ENCODE results near the gene GALNT9. TPM values are rescaled to one million over a fixed set of nuclear protein-coding genes. Genes with fewer than 3 reads are reported as not detected.

Gene GALNT9
- total RNA-seq, 1 experiment from 2014 or later = 2.6 TPM

DNA sequence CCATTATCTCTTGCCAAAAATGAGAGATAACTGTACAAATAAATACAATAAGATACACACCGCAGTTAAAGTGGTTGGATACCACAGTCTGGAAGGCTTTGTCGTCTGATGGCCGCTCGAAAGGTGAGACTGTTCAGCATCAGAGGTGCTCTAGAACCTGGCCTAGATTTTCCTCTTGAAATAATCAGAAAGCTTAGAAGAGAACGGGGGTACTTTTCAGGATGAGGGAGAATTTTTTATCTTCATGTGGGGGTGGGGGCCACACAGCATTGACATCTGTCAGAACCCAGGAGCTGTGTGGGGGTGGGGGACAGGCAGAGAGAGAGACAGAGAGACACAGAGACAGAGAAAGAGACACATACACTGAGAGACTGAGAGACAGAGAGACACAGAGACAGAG is 90.5 kb downstream of the GALNT9 start:
- Histone ChIP-seq H3K4me3 (replicated peaks in 1 of 2; ENCODE audit: low read depth in 1 of 2, low read length in 2 of 2) (no peak overlapping the region), H3K9ac (ENCODE audit: low read length) (no peak overlapping the region), H3K36me3 (ENCODE audit: control insufficient read depth in 1 of 2, insufficient read depth in 2 of 2, low read length in 2 of 2) (no peaks in the 10 kb centered on the region), H2AFZ (ENCODE audit: low read depth, low read length, poor library complexity, severe bottlenecking) (peak overlapping the region; percentile 16), H3K9me3 (ENCODE audit: control insufficient read depth in 1 of 2, insufficient read depth in 1 of 2, low read depth in 1 of 2, low read length in 2 of 2) (no peaks in the 10 kb centered on the region), H3K4me2 (ENCODE audit: low read length) (no peak overlapping the region), H3K4me1 (ENCODE audit: control insufficient read depth in 1 of 2, insufficient read depth in 2 of 2, low read length in 2 of 2) (peaks cover 0 to 4% of the 10 kb centered on the region in 2 experiments; a peak in 1 of 4 replicates), H3K27me3 (ENCODE audit: insufficient read depth, low read length) (no peaks in the 10 kb centered on the region), H3K9me2 (ENCODE audit: insufficient read depth) (no peaks in the 10 kb centered on the region), H3K79me2 (ENCODE audit: insufficient read depth, low read length) (no peaks in the 10 kb centered on the region), H4K20me1 (ENCODE audit: insufficient read depth) (no peaks in the 10 kb centered on the region), H3K27ac (ENCODE audit: low read depth, low read length) (no peak overlapping the region)
- no TSS peak for BruUV-seq (replicated peaks)
- DNase-seq (ENCODE audit: low read depth, low spot score) = no peak
- 0 out of 2 replicates have a peak, but pooled peaks have one; percentile 18 for ATAC-seq
- ChIA-PET CTCF (no interaction called here), POLR2A (no interaction called here), RAD21 (ENCODE audit: low non-redundant PET in 1 of 2, low total read pairs in 2 of 2, uncharacterized antibody in 2 of 2, unreplicated experiment in 2 of 2) (no interaction called here)
- TF ChIP-seq JUND (IDR thresholded peaks at IDR 0.05) = no peak
- TF ChIP-seq ZFX (IDR thresholded peaks at IDR 0.05) = no peak
- TF ChIP-seq, protein P1, sequence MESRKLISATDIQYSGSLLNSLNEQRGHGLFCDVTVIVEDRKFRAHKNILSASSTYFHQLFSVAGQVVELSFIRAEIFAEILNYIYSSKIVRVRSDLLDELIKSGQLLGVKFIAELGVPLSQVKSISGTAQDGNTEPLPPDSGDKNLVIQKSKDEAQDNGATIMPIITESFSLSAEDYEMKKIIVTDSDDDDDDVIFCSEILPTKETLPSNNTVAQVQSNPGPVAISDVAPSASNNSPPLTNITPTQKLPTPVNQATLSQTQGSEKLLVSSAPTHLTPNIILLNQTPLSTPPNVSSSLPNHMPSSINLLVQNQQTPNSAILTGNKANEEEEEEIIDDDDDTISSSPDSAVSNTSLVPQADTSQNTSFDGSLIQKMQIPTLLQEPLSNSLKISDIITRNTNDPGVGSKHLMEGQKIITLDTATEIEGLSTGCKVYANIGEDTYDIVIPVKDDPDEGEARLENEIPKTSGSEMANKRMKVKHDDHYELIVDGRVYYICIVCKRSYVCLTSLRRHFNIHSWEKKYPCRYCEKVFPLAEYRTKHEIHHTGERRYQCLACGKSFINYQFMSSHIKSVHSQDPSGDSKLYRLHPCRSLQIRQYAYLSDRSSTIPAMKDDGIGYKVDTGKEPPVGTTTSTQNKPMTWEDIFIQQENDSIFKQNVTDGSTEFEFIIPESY (IDR thresholded peaks at IDR 0.05; ENCODE audit: extremely low read depth, insufficient replicate concordance, low read length) = no peak
- TF ChIP-seq YY1 (IDR thresholded peaks at IDR 0.05; ENCODE audit: extremely low read depth, insufficient replicate concordance, low read depth, low read length) = no peak
- TF ChIP-seq, protein P2, sequence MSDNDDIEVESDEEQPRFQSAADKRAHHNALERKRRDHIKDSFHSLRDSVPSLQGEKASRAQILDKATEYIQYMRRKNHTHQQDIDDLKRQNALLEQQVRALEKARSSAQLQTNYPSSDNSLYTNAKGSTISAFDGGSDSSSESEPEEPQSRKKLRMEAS (IDR thresholded peaks at IDR 0.05) = no peak
- no peak for TF ChIP-seq CBX3 (IDR thresholded peaks at IDR 0.05; ENCODE audit: low read depth)
- no peak for TF ChIP-seq TCF7L2 (IDR thresholded peaks at IDR 0.05; ENCODE audit: borderline replicate concordance, extremely low read depth, insufficient read depth, insufficient read length)
- TF ChIP-seq SRF (IDR thresholded peaks at IDR 0.05; ENCODE audit: low read depth) = no peak
- TF ChIP-seq ZNF274 (IDR thresholded peaks at IDR 0.05; ENCODE audit: low read depth, low read length) = no peak
- TF ChIP-seq, protein P3, sequence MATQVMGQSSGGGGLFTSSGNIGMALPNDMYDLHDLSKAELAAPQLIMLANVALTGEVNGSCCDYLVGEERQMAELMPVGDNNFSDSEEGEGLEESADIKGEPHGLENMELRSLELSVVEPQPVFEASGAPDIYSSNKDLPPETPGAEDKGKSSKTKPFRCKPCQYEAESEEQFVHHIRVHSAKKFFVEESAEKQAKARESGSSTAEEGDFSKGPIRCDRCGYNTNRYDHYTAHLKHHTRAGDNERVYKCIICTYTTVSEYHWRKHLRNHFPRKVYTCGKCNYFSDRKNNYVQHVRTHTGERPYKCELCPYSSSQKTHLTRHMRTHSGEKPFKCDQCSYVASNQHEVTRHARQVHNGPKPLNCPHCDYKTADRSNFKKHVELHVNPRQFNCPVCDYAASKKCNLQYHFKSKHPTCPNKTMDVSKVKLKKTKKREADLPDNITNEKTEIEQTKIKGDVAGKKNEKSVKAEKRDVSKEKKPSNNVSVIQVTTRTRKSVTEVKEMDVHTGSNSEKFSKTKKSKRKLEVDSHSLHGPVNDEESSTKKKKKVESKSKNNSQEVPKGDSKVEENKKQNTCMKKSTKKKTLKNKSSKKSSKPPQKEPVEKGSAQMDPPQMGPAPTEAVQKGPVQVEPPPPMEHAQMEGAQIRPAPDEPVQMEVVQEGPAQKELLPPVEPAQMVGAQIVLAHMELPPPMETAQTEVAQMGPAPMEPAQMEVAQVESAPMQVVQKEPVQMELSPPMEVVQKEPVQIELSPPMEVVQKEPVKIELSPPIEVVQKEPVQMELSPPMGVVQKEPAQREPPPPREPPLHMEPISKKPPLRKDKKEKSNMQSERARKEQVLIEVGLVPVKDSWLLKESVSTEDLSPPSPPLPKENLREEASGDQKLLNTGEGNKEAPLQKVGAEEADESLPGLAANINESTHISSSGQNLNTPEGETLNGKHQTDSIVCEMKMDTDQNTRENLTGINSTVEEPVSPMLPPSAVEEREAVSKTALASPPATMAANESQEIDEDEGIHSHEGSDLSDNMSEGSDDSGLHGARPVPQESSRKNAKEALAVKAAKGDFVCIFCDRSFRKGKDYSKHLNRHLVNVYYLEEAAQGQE (IDR thresholded peaks at IDR 0.05; ENCODE audit: low read depth) = no peak
- TF ChIP-seq, protein P4, sequence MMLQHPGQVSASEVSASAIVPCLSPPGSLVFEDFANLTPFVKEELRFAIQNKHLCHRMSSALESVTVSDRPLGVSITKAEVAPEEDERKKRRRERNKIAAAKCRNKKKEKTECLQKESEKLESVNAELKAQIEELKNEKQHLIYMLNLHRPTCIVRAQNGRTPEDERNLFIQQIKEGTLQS (IDR thresholded peaks at IDR 0.05) = no peak
- TF ChIP-seq ELF1 (IDR thresholded peaks at IDR 0.05; ENCODE audit: borderline replicate concordance, low read depth) = no peak
- TF ChIP-seq SP1 (IDR thresholded peaks at IDR 0.05; ENCODE audit: low read depth) = no peak
- no peak for TF ChIP-seq RAD21 (IDR thresholded peaks at IDR 0.05; ENCODE audit: low read depth)
- no peak for TF ChIP-seq EZH2phosphoT487 (IDR thresholded peaks at IDR 0.05; ENCODE audit: borderline replicate concordance)
- intact Hi-C loops (cut with micrococcal nuclease) = no loop called here

Measured in HCT116 (cell line).